CD4-positive, alpha-beta T cell treated with Interleukin-12 subunit alpha and Interleukin-12 subunit beta, for 1 hour (primary cell): Measurements from ENCODE around the gene ARID1A.
"Not testable (repeated sequence)": the region's sequence is repeated elsewhere in the genome, so short reads cannot be mapped to it uniquely, and the experiment has no call there.

Source experiments
- DNase-seq: peaks from one replicate; pipeline ENCODE4 v3.0.0-alpha.2; 2020

The ARID1A gene

DNA sequence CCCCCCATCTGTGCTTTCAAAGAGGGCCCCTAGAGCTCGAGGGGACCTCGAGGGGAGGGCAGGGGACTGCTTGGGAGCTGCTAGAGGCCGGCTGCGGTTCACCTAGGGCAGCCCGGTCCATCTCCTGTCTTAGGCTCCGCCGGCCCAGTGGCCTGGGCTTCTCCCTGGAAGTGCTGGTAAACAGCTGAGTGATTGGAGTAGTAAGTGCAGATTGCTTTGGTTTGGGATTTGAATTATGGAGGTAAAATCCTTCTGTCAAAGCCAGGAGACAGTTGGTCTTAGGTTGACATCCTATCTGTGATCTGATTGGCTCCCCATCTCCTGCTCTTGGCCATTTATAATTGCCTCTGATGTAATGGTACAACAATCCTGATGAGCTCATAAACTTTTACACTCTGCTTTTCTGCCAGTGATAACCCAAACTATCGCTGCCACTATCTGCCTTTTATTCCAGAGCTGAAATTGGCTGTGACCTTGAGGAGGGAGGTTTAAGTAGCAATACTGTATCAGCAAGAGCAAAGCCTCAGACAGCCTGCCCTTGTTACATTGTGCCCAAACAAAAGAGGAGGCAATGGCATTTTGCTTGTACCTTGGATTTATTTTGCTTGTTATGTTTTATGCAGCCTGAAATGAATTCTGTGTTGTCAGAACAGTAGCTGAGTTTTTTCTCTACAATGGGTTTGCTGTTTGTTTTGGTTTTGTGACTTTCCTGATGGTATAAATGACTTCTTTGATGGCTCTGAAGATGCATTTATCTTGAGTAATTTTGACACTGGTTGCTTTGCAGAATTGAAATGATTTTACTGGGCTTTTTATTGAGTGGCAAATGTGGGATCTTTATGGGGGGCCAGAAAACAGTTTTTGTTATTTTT lies 2.4 kb downstream of the ARID1A start:
- DNase-seq = peak; percentile 82

GRCh38 chr1:26700711-26701110 lies 4.9 kb downstream of the ARID1A start:
- DNase-seq = no peak

DNA sequence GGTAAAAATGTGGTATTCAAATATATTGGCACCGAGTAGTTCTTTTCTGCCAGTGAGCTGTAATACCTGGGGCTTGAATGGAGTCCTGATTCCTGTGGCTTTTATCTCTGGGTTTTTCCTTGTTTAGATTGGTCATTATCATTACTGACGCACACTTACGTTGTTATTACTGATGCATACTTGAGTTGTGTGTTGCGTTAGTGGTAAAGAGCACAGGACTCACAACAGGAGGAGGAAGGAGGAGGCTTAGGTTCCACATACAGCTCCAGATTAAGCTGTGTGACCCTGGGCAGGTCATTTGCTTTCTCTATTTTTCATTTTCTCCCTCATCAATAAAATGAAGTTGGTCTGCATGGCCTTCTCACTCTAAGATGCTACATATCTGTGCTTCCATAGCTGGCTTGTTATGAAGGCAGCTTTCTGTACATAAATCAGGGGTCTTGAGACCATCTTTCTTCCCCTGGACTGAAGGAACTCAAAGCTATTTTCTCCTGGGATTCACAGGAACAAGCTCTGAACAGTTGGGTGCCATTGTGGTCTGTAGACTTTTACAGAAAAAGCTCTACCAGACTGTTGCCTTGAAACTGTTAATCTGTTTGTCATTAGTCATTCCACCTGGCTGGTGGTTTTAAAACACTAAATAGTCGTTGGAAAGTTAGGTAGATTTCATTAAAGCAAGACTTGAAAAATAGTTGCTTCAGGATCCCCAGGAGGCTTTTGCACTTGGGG lies 5.6 kb downstream of the ARID1A start:
- no peak for DNase-seq

DNA sequence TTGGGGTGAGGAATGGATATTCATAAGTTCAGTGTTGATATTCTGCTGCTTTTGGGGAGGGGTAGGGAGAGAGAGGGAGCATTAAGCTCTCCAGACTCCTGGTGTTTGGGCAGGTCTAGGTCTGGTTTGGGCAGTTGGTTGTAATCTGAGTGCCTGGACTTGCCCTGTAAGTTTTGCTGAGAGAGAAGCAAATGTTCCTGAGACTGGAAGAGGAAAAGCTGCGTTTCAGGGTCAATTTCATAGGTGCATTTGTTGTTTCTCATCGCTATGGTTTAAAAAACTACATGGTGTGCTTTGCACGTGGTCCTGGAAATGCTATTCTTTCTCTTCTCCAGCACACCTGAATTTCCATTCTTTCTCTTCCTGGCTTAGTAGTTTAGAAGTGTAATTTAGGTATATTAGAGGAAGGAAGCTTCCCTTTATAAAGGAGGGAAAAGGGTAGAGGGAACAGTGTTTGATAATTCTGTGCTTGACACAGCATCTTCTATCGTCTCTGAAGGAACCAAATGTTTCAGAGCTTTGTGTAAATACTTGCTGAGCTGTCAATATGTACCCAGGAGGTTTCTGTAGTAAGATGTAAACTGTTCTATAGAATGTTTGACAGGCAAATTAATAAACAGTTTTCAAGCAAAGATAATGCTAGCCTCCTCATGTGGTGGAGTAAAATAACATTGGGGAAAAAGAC lies 6.3 kb downstream of the ARID1A start:
- DNase-seq = no peak

GRCh38 chr1:26702680-26703038 lies 6.8 kb downstream of the ARID1A start:
- no peak for DNase-seq

DNA sequence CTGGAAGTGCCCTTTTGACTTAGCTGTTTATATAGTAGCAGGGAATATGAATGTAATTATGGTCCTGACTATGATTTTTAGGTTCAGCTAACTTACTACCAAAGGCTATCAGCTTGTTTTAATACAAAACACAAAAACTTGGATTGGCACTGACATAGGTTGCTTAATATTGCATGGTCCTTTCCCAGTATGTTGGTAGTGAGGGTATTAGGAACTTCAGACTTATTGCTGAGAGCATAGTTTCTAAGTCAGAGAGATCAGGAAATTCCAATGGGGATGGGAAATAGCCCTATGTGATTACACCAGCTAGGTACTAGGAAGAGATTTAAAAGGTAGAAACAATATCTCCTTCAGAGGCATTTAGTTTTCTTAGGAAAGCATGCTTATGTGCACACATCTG lies 7.7 kb downstream of the ARID1A start:
- no peak for DNase-seq

DNA sequence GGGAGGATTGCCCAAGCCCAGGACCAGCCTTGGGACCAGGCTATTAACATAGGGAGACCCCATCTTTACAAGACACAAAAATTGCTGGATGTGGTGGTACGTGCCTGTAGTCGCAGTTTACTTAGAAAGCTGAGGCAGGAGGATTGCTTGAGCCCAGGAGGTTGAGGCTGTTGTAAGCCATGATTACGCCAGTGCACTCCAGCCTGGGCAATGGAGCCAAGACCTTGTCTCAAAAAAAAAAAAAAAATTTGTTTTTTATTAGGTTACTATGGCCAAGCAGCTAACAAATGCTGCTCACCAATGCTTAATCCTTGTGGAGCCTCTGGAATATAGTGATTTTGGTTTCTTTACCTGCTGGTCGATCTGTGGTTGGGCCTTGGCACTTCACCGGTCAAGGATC lies 8.8 kb downstream of the ARID1A start:
- DNase-seq = no peak

- not testable (repeated sequence) for DNase-seq
These were observed 9.4 kb downstream of the ARID1A start for GRCh38 chr1:26705227-26705626.

DNA sequence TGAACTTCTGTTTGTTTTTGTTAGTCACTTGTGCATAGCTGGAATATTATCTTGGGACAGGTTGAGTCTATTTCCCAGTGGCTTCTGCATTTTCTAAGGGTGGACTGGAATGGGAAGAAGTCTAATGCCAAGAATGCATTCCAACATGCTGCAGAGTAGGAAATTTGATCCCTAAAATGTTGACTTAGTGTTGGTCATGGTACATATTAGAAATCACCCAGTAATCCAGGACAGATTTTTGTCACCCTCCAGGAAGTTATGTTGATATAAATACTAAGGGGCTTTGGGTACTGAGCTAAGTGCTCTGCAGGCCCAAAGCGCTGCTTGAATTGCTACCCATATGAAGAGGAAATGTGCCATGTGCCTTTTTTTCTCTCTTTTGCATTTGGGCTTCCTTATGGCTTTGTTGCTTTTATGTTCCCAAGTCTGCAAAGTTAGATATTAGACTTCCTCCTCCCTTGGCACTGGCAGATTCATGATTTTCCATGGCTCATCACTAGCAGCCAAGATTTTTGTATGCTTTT lies 10.0 kb downstream of the ARID1A start:
- DNase-seq = no peak

DNA sequence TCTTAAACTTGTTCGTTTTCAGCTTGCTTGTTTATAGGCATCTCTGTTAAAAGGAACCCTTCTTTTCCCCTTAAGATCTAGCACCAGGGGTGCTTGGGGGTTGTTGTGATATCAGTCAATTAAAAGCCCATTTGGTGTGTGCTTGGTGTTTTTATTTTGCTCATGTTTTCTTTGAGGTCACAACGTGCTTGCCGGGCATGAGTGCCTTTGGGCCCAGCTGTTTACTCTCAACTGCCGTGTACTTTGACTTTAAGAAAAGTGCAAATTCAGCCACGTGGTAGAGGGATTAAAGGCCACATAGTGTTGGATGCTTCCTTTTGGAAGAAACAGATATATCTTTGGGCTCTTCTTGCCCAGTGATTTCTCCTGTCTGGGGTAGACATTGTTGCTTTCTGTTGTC lies 10.5 kb downstream of the ARID1A start:
- DNase-seq = no peak

GRCh38 chr1:26710811-26711210 lies 15.0 kb downstream of the ARID1A start:
- DNase-seq = no peak

- no peak for DNase-seq
These were observed 16.0 kb downstream of the ARID1A start for GRCh38 chr1:26711777-26712176.

- DNase-seq = no peak
These were observed 21.2 kb downstream of the ARID1A start for GRCh38 chr1:26717017-26717491.

DNA sequence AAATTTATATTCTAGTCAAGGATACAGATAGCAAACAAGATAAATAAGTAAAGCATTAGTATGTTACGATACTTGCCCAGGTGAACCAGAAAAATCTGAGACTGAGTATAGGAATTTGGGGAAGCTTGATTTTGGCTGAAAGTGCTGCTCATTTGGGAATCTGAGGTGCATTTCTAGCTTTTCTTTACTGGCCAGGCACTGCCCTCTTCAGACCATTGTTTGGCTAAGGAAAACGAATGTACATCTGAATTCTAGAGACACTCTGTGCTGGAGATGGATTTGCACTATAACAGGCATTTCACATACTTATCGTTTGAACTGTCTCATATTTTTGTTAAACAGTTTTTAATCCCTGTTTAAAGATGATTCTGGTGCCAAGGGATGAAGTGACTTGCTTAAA lies 23.4 kb downstream of the ARID1A start:
- no peak for DNase-seq

DNA sequence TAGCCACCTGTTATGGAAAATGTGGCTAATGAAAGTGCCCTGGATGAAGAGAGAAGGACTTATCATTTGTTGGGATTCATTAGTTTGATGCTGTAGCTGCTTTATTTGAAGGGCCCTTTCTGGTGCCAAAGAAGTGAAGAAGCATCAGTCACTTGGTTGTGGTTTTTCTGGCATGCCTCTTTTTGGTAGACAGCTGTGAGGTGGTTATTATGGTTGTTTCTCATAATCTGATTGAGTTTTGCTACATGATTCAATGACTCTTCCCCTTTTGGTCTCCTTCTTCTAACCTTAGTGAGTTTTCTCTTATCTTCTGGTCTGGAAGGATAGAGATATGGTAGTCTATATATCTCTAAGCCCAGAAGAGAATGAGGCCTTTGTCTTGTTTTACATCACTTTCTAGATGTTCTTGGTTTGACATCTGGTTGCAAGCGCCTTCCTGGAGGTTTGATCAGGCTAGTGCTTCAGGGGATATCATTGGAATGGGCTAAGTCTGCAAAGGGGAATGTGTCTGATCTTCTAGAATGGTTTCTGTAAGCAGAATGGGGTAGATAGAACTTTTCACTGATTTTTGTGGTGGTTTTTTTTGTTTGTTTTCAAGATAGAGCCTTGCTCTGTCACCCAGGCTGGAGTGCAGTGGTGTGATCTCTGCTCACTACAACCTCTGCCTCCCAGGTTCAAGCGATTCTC lies 26.0 kb downstream of the ARID1A start:
- peak; percentile 39 for DNase-seq

- DNase-seq = peak; percentile 50
These were observed 27.5 kb downstream of the ARID1A start for GRCh38 chr1:26723013-26723991.

GRCh38 chr1:26724118-26724517 lies 28.3 kb downstream of the ARID1A start:
- no peak for DNase-seq

- DNase-seq = no peak
These were observed 29.1 kb downstream of the ARID1A start for GRCh38 chr1:26724926-26725325.

- not testable (repeated sequence) for DNase-seq
These were observed 30.1 kb downstream of the ARID1A start for GRCh38 chr1:26725904-26726303.

DNA sequence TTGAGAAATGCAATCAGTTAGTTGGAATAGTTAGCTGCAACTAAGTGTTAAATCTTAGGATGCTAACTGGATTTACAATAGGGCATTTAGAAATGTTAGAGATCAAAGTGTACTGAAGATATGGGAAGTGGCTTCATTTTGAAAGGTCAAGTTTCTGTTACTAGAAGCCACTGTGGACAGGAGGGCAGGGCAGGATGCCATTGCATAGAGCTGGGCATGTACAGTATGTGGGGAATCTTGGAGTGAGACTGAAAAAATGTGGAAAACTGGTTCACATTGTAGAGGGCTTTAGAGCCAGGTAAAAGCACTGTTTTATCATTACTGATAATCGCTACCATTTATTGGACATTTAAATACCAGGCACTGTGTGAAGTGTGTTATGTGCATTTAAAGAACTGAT lies 31.0 kb downstream of the ARID1A start:
- DNase-seq = no peak

DNA sequence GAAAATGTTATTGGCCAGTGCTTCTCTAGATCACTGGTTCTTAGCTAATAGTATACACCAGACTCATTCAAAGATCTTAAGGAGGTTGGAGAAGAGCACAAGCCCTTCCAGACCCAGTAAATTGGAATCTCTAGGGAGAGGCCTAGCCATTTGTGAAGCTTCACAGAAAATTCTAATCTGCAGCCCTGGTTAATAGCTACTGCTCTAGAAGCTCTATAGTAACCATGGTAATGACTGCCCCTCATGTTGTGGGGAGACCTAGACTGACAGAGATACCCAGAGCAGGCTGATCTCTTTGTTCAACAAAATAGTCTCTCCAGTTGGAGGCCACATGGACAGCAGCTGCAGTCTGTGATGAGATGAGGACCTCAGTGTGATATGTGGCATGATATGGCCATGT lies 31.7 kb downstream of the ARID1A start:
- DNase-seq = no peak

DNA sequence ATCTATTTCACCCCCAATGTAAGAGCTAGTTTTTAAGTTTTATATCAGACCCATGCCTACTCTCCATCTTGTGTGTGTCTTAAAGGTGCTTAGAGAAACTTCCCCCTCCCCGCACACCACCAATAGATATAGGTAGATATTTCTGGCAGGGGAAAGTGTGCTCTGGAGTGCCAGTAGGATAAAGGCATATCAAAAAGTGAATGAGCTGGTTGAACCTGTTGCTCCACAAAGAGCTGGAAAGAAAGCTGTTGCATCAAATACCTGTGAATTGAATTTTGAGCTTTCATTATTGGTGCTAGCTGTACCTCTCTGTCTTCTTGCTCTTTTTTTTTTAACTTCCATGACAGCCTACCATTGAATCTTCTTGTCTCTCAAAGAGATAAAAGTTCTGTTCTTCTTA lies 32.8 kb downstream of the ARID1A start:
- DNase-seq = no peak
